Chondrocyte (in vitro differentiated cells): ENCODE measurements around the gene ANKRD36B. TPM values are rescaled to one million over a fixed set of nuclear protein-coding genes. Genes with fewer than 3 reads are reported as not detected.
"Not testable (repeated sequence)": the region's sequence is repeated elsewhere in the genome, so short reads cannot be mapped to it uniquely, and the experiment has no call there.

Source experiments
- DNase-seq: peaks from one replicate; pipeline ENCODE4 v3.0.0; 2021; ENCODE audit warnings: mixed read lengths, low spot score
- H3K27ac Mint-ChIP-seq: one replicate; pipeline ENCODE4 v1.8.0; 2021; ENCODE audit warnings: mild to moderate bottlenecking, moderate library complexity, mixed read lengths; ENCODE audit not compliant: unreplicated experiment
- H3K27me3 Mint-ChIP-seq: 2 replicates; pipeline ENCODE4 v1.8.0; 2021; ENCODE audit warnings: low read depth, mixed read lengths
- H3K36me3 Mint-ChIP-seq: 2 replicates; pipeline ENCODE4 v1.8.0; 2021; ENCODE audit warnings: low read depth, mixed read lengths
- H3K4me1 Mint-ChIP-seq: 2 replicates; pipeline ENCODE4 v1.8.0; 2021; ENCODE audit warnings: low read depth, mild to moderate bottlenecking, mixed read lengths
- H3K4me3 Mint-ChIP-seq: one replicate; pipeline ENCODE4 v1.8.0; 2021; ENCODE audit warnings: mild to moderate bottlenecking, moderate library complexity, mixed read lengths; ENCODE audit not compliant: unreplicated experiment
- H3K9me3 Mint-ChIP-seq: 2 replicates; pipeline ENCODE4 v1.8.0; 2021; ENCODE audit warnings: low read depth, mixed read lengths
- CTCF ChIP-seq: fragments of 200-600 bp; sonication (generic); IDR thresholded peaks from 2 replicates; pipeline ENCODE4 v1.5.0; 2021; ENCODE audit warnings: antibody characterized with exemption, mild to moderate bottlenecking, moderate library complexity
- long read RNA-seq: library from polyadenylated mRNA; stranded (forward); transcript quantifications from one replicate; pipeline ENCODE4 v2.0.0, GENCODE V29; 2021
- total RNA-seq: library from RNA; stranded (reverse); gene quantifications from 3 replicates; pipeline ENCODE4 v1.2.1, GENCODE V29; 2021

Gene ANKRD36B
- 21.9 to 40.3 TPM (median 27.6 TPM) in 3 replicates for total RNA-seq
- long read RNA-seq, partial matches to known transcripts: 2 of 6 reads
- long read RNA-seq, other reads (novel, unspliced or antisense): 3 of 6 reads

DNA sequence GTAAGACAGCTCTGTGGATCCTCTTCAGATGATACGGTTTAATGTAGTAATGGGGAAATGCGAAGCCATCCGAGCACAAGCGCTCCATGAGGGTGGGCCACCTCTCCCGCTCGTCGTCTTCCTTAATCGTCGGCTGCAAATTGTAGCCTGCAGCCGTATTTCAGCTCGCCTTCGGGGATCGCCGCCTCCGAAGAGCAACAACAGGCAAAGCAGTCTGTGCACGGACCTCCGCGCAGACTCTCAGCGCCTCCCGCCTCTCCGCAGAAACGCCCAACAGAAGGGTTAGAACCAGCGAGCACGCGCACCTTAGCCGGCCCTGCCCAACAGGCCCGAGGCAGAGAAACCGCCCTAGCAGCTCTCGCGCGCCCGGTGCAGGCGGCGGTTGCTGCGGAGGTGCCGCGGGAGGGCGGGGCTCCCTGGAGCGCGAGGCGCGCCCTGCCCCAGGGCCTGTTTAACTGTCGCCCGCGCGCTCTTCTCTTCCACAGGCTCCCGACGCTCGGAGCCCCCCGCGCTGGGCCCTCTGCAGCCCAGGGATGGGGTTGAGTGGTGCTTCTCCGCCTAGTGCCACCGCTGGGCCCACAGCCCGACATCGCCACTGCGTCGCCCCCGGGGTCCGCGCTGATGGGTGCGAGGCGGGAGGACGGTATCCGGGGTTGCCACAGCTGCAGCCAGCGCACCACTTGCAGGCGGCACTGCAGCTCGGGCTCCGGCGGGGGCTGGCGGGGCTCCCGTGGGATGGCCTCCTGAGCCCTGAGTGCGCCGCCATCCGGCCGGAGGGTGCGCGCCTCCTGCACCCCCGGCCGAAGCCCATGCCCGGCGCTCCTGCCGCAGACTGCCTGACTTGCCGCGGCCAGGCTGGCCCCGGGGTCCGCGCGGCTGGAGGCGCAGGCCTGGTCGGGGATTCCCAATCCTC is at the start of gene ANKRD36B:
TSS of gene ANKRD36B (minus strand) at position 280 of the 913 bp plus-strand sequence. CDS start at position 88, 192 bp downstream.
- Mint-ChIP-seq H3K4me3 (peak within 1 kb of the TSS; percentile 95), H3K27ac (peak within 1 kb of the TSS; percentile 97)
- peak; percentile 92 for DNase-seq
- H3K36me3 Mint-ChIP-seq, H3K27me3 Mint-ChIP-seq, H3K4me1 Mint-ChIP-seq, H3K9me3 Mint-ChIP-seq: not testable (repeated sequence)

- H3K27me3 Mint-ChIP-seq: not testable (repeated sequence)
Observed at GRCh38 chr2:97626049-97626430, 36.4 kb upstream of the ANKRD36B start.

GRCh38 chr2:97625354-97626048 is 35.8 kb upstream of the ANKRD36B start:
- H3K36me3 Mint-ChIP-seq, H3K4me1 Mint-ChIP-seq, DNase-seq, H3K27me3 Mint-ChIP-seq, H3K4me3 Mint-ChIP-seq, H3K27ac Mint-ChIP-seq, H3K9me3 Mint-ChIP-seq: not testable (repeated sequence)

More at GRCh38 chr2:97626049-97626430, 36.4 kb upstream of the ANKRD36B start:
- not testable (repeated sequence) for H3K4me1 Mint-ChIP-seq, H3K9me3 Mint-ChIP-seq, H3K36me3 Mint-ChIP-seq, DNase-seq, H3K4me3 Mint-ChIP-seq
- H3K27ac Mint-ChIP-seq: peak overlapping the region; percentile 74

- H3K4me1 Mint-ChIP-seq: peaks cover 15% of the 10 kb centered on the region
- H3K4me3 Mint-ChIP-seq: not testable (repeated sequence)
Observed at GRCh38 chr2:97622976-97623375, 33.3 kb upstream of the ANKRD36B start.

GRCh38 chr2:97620492-97620891 is 30.8 kb upstream of the ANKRD36B start:
- H3K9me3 Mint-ChIP-seq, H3K27me3 Mint-ChIP-seq, H3K4me3 Mint-ChIP-seq, H3K27ac Mint-ChIP-seq, H3K36me3 Mint-ChIP-seq, H3K4me1 Mint-ChIP-seq, DNase-seq: not testable (repeated sequence)

More at GRCh38 chr2:97622976-97623375, 33.3 kb upstream of the ANKRD36B start:
- H3K27ac Mint-ChIP-seq, H3K27me3 Mint-ChIP-seq, DNase-seq, H3K9me3 Mint-ChIP-seq, H3K36me3 Mint-ChIP-seq: not testable (repeated sequence)

DNA sequence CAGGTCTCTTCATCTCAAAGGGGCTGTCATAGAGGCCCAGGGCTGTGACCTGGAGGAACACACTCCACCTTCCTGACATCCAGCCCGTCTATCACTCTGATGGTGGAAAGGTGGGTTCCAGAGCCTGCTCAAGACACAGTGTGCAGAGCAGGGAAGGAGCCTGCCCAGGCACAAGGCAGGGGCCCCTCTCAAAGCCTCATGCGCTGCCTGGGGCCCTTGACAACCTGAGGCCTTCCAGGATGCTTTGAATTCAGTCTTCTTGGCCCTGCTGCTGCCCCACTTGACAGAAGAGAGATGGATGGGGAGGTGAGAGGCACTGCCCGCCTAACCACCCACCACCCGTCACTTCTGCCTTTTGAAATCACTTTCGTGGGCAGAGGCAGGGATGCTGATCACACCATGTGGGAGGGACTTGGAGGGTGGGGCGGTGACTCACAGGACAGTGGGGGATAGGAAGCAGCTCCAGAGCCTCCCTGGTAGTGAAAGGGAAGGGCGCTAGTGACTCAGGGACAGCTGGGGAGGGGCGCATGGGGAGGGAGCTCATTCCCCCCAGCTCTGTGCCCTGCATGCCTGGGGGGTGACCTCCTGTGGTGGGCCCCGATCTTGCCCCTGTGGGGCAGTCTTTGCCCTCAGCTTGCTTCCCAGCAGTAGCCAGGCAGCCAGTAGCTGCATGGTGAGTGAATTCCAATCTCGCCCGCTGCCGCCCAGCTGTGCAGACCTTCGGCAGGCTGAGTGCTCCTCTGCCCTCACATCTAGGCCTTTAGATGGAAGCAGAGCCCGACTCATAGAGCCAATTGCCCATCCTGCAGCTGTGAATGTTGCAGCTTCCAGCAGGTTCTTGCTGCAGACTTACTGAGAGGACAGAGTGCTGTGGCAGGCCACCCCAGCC is 29.5 kb upstream of the ANKRD36B start:
- H3K27ac Mint-ChIP-seq, DNase-seq, H3K36me3 Mint-ChIP-seq, H3K4me1 Mint-ChIP-seq, H3K4me3 Mint-ChIP-seq, H3K27me3 Mint-ChIP-seq, H3K9me3 Mint-ChIP-seq: not testable (repeated sequence)
- TF ChIP-seq CTCF: peak; percentile 27

- DNase-seq: no peak
- Mint-ChIP-seq H3K4me1 (peaks cover 6% of the 10 kb centered on the region), H3K27me3 (no peaks in the 10 kb centered on the region), H3K36me3 (no peaks in the 10 kb centered on the region), H3K9me3 (no peaks in the 10 kb centered on the region), H3K27ac (no peak overlapping the region), H3K4me3 (no peak overlapping the region)
- TF ChIP-seq CTCF: no peak
Observed at GRCh38 chr2:97617911-97618310, 28.2 kb upstream of the ANKRD36B start.

- not testable (repeated sequence) for H3K27ac Mint-ChIP-seq, H3K27me3 Mint-ChIP-seq, H3K4me3 Mint-ChIP-seq, H3K36me3 Mint-ChIP-seq, H3K4me1 Mint-ChIP-seq, DNase-seq, H3K9me3 Mint-ChIP-seq
Observed at GRCh38 chr2:97615746-97616145, 26.1 kb upstream of the ANKRD36B start.

DNA sequence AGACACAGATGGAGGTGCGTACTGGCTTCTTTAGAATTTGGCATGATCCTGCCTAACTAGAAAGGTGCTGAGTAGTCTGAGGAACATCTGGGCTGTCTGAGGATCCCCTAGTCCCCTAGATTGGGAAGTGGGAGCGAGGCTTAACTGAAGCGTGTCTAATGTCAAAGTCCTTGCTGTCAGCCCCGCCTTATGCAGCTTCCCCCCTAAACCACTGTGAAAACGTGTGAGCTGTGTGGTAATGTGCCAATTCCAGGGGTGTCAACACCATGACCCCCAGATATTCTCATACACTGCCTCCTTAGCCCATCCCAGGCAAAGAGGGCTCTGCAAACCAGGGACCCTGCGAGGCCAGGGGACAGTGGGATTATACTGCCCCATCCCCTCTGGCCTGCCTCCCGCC is 22.2 kb upstream of the ANKRD36B start:
- not testable (repeated sequence) for H3K4me3 Mint-ChIP-seq, H3K9me3 Mint-ChIP-seq, H3K27ac Mint-ChIP-seq, H3K4me1 Mint-ChIP-seq, DNase-seq, H3K36me3 Mint-ChIP-seq, H3K27me3 Mint-ChIP-seq

DNA sequence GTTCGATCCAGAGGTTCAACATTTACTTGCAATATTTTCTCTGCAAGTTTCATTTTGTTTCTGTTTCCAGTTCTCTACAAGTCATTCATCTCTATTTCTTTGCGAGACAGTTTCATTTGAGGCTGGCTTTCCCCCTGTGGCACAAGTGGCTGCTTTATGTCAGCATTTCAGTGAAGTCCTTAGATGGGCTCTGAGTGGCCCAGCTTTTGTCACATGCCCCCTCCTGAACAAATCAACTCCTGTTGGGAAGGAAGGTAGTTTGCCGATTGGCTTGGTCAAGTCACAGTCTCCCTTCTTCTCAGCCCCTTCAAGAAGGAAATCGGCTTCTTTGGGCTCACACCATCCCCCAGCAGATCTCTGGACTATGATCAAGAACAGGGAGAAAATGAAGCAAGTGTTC is 19.1 kb upstream of the ANKRD36B start:
- not testable (repeated sequence) for H3K27ac Mint-ChIP-seq

More for the DNA sequence above, 19.1 kb upstream of the ANKRD36B start:
- H3K4me3 Mint-ChIP-seq, H3K27me3 Mint-ChIP-seq, H3K9me3 Mint-ChIP-seq, H3K36me3 Mint-ChIP-seq, DNase-seq, H3K4me1 Mint-ChIP-seq: not testable (repeated sequence)
